ENCODE data around the gene ANTXR2.

ANTXR2 gene

GRCh38 chr4:79979785-79980437, 93.1 kb downstream of the ANTXR2 start:
- no peak for DNase-seq

GRCh38 chr4:79977131-79977840, 95.7 kb downstream of the ANTXR2 start:
- DNase-seq = no peak

DNA sequence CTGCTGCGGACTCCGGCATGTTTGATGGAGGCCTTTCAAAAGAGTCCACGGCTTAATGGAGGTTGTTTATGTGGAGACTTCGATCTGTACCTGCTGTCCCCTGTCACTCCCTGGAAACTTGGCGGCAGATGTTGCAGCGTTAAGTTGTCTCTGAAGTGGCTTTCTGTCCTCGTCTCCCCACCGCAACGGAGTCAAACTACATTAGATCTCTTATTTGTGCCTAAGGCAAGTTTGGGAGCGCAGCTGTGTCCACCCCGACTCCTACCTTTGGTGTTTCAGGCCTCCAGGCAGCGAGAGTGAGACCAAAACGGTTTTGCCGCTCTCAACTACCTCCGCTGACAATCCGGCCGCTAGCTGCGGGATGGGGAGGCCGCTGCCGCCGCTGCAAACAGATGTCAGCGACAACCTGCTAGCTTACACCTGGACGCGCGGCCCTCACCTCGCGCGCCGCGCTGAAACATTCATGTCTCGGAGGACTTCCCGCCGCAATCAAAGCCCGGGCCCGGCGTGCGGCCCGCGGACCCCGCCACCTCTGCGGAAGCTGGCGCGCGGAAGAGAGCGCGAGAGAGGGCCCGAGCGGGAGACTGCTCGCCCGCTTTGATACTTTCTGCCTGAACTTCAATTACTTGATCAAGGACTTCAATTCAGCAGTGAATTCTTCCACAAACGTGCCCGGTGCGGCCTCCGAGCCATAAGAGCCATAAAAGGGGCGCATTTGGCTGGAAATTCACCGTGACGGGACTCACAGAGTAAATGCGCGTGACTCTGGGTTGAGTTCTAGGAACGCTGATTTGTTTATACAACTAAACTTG, 108.4 kb downstream of the ANTXR2 start:
- no peak for DNase-seq

DNA sequence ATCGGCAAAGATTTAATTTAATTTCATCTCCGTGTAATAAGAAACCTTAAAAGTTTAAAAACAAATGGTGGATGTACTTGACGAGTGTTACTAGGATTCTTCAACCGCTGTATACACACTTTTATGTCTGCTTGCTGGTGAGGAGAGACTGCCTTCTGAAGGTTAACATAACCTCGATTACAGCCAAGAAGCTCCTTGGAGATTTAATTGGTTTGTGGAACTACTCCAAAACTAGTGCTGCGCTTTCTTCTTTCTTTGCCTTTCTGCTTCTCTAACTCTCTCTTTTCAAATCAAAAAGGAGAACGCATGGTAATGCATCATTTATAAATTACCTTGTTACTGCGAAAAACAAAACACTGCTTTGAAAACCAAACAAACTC, 109.0 kb downstream of the ANTXR2 start:
- DNase-seq = no peak

- DNase-seq = no peak
These were observed 113.4 kb downstream of the ANTXR2 start for GRCh38 chr4:79959652-79960051.

DNA sequence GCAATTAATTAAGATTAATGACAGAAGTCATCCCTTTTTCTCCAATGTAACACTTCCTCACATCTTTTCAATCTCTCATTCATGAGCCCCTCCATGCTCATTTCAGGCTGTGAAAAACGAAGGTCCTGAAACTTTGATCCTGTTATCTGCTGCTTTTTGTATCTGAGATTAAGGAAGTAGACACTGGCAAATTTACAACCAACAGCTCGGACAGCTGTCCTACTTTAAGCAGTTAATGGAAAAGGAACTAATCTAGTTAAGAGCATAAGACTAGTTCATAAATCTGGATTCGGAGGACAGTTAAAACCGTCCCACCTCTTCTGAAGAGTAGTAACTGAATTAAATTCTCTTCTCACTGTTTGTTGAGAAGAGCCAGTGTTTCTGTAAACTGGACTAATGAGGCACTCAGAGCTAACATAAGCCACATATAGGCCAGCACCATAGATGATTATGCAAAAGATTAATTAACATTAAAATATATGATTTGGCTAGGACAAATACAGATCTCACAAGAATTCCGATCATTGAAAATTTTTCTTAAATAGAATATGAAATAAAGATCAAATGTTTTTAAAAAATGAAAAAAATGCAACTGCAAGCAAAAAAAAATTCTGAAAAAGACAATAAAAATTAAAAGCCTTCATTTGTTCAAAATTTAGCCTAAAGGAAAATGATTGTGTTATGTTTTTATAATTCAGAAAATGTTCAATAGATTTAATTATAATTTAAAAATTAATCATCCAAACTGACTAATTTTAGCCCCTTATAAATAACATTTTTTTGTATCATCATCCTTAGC, 114.4 kb downstream of the ANTXR2 start:
- no peak for DNase-seq

GRCh38 chr4:79949178-79949577, 123.9 kb downstream of the ANTXR2 start:
- DNase-seq = no peak

GRCh38 chr4:79948739-79949138, 124.3 kb downstream of the ANTXR2 start:
- DNase-seq = no peak

GRCh38 chr4:79948261-79948660, 124.8 kb downstream of the ANTXR2 start:
- no peak for DNase-seq

DNA sequence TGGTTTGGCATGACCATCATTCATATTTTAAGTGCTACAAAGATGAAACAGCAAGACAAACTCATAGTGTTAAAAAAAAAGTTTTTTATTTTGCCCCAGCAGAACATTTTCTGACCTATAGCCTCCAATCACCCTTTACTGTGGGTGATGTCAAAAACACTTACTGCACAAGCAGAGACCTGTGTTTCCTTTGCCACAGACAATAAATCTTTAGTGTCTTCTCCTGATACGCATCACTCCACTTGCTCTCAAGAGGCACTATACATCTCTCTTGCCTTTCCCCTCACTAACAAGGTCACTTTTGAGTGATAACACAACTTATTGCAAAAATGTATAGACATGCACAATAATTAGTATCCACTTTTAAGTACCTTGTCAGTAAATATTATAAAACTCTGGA, 125.6 kb downstream of the ANTXR2 start:
- no peak for DNase-seq

- DNase-seq = no peak
These were observed 137.8 kb downstream of the ANTXR2 start for GRCh38 chr4:79935274-79935673.

- no peak for DNase-seq
These were observed 138.4 kb downstream of the ANTXR2 start for GRCh38 chr4:79934660-79935059.

- no peak for DNase-seq
These were observed 145.1 kb downstream of the ANTXR2 start for GRCh38 chr4:79927931-79928330.

GRCh38 chr4:79923281-79923680, 149.7 kb downstream of the ANTXR2 start:
- DNase-seq = no peak

DNA sequence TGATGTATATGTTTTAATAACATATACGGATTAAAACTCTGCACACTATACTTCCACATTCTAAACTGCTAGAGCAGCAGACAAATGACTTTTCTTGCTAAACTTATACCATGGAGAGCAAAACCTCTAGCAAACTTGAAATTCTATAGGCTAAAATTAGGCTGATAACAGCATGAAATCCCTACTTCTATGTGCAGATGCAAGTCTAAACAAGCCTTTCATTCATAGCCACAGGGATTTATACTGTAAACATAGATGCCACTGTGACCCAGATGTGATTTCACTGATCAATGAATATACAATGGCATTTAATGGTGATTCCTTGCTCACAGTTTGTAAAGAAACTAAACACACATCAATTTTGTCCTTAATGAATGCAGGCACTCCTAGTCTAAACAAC, 151.0 kb downstream of the ANTXR2 start:
- DNase-seq = no peak

- no peak for DNase-seq
These were observed 152.7 kb downstream of the ANTXR2 start for GRCh38 chr4:79920163-79920853.

DNA sequence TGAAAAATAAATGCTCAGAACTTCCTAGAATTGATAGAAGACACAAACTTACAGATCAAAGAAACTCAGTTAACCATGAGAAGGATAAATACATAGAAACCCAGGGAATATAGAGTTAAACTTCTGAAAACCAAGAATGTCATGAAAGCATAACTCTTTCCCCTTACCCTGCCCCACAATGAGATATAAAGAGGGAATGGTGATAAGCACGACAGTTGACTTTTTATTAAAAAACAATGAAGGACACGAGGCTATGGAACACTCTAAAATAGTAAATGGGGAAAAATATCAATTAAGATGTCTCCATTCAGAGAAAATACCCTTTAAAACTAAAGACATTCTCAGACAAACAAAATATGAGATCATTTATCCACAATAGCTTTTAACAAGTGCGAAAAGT, 154.7 kb downstream of the ANTXR2 start:
- DNase-seq = no peak

- DNase-seq = peak; percentile 39
These were observed 155.8 kb downstream of the ANTXR2 start for GRCh38 chr4:79917246-79917645.

DNA sequence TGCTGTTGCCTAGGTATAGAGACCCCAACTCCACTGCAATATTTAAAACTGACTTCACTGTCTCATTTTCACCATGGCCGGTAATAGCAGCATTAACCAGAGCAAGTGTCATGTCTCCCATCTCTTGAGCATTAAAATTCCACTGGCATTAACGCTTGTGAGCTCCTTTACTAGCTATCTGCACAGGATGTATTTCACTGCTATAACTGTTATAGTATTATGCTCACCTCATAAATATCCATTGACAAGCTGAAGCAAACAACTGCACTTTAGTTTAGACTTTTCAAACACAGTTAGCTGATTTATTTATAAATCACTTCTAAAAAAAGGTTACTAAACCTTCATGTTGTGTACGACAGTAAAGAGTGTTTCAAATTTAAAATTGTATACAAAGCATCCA, 157.8 kb downstream of the ANTXR2 start:
- DNase-seq = no peak

DNA sequence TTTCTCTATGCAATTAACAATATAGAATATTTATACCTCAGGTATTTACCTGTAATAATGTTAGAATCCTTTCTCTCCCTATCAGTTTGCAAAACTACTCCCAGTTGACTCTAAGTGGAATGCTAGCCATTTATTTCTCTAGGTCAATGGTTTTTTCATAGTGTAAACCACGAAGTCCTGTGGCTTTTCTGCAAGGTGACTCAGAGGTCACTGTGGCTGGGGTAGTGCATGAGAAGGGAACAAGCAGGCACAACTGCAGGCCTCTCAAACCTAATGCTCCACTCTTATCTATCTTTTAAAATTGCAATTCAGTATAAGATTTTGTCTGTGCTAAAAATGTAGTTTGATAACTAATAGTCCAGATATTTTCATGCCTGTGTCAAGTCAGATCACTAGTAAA, 159.4 kb downstream of the ANTXR2 start:
- DNase-seq = peak; percentile 32

DNA sequence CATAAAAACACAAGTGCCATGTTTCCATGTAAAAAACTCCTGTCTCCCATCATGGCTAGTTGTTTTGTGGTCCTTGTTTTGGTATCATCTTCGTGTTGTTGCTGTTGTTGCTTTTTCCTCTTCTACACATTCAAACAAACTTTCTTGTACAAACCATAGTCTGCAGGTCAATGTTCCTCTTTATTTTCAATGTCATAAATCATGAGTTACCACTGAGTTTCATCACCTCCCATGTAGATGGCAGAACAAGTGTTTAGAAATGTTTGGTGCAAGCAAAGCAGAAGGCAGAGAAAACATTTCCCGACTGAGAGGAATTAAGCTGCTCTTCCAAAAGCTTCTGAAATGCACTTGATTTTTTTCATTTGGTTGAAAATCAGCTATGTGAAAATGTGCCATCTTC, 166.0 kb downstream of the ANTXR2 start:
- DNase-seq = no peak

DNA sequence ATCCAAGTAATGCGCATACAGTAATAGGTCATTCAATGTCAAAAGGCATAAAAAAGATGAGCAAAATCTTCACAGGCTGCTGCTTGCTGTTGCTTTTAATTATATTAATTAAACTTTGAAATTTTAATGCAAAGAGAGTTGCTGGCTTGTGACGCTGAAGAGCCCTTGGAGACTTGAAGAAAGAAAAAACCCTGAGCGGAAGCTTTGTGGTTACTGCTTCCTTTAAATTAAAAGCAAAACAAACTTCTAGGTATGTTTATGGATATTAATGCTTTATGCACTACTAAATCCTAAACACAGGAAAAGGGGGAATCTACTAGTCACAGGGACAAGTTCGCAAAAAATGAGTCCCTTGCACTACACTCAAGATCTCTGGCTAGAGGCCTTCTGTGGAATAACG, 166.7 kb downstream of the ANTXR2 start:
- no peak for DNase-seq

GRCh38 chr4:79905212-79905611, 167.8 kb downstream of the ANTXR2 start:
- no peak for DNase-seq

Data from fibroblast of skin of right quadriceps (primary cell).